Stimulated activated naive CD4-positive, alpha-beta T cell (primary cell): Measurements from ENCODE around the gene PLPPR1.
"Not testable (repeated sequence)": the region's sequence is repeated elsewhere in the genome, so short reads cannot be mapped to it uniquely, and the experiment has no call there.

Source experiments
- DNase-seq, 6 experiments: peaks; one replicate each; lab custom pipeline; 2025; lab: John Stamatoyannopoulos, UW

PLPPR1 gene

GRCh38 chr9:101291043-101291442 lies 262.5 kb downstream of the PLPPR1 start:
- DNase-seq: not testable (repeated sequence)

DNA sequence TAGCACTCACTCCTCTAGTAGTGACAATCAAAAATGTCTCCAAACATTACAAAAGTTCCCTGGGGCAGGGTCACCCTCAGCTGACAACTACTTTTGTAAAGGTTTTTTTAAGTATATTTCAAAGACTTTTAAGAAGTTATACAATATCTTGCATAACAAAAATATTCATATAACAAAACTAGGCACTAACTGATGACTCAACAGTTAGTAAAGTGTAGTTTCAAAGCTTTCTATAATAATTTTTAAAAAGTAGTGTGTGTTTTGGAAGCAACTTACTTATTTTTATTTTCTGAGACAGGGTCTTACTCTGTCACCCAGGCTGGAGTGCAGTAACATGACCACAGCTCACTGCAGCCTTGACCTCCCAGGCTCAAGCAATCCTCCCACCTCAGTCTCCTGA lies 271.4 kb downstream of the PLPPR1 start:
- no peak for DNase-seq

GRCh38 chr9:101307051-101307450 lies 278.5 kb downstream of the PLPPR1 start:
- DNase-seq: no peak

DNA sequence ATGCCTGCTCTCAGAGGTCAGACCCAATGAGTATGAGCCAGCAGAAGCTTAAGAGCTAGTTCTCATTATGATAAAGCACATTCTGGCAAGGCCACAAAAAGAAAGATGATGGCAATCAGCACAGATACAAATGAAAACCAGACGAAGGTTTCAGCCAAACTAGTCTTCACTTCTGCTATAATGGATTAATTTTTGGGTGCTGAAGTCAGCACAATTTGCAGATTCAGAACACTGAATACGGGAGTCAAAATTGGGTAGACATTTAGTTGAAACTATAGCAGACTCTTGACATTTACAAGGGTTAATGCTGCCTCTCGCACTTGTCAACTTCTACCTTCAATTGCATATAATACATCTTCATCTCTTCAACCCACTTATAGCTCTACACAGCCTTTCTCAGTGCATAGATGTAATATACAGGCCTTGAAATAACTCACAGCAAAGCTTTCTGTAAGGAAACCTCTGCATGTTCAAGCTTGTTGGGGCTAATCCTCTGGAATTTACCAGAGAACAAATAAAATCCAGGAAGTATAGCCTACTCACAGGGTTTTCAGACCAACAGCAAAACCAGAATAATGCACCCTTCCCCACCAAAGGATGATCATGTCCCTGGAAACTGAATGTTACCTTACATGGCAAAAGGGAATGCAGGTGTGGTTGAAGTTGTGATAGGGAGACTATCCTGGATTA lies 279.1 kb downstream of the PLPPR1 start:
- no peak for DNase-seq

GRCh38 chr9:101309139-101309538 lies 280.6 kb downstream of the PLPPR1 start:
- DNase-seq: no peak

- no peak for DNase-seq
Observed at GRCh38 chr9:101311191-101311590, 282.7 kb downstream of the PLPPR1 start.

DNA sequence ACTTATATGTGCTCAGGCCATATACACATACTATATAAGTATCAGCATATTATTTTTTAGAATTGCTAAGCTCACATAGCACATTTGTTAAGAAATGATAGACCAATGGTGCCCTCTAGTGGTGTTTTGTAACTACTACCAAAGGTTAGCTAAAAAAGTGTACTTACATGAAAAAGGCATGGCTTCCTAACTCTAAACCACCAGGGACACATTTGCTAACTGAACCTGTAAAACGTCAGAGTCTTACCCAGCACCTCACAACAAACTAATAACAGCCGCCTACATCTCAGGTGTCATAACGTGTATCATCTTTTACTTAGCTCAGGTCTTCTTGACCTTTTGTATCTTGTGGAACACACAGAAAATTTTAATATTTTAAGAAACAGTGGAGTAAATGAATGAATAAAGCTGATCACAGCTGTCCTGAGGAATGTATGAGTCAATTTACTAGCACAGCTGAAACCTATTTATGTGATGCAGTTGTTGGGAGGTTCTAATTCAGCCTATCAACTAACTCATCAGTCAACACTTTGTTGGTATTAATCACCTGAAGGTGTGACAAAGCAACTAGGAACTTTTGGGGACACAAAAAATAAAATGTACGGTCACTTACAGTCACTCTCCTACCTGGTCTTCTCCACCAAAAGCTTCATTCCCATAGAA lies 283.4 kb downstream of the PLPPR1 start:
- peak in 3 of 6 experiments; percentile 31 to 62 (median 59) for DNase-seq

GRCh38 chr9:101312661-101313060 lies 284.1 kb downstream of the PLPPR1 start:
- DNase-seq: no peak

DNA sequence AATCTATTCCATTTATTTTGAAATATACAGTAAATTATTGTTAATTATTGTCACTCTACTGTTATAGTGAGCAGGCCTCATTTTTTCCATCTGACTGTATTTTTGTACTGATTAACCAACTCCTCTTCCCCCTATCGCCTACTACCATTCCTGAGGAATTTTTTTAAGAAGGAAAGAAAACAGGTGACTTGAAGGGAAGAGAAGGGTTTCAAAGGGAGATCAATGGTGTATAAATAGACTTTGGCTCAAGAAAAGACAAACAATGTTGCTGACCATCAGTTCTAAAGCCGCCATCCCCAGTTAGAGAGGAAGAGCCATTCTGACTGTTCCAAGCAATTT lies 286.6 kb downstream of the PLPPR1 start:
- DNase-seq: no peak

GRCh38 chr9:101317735-101318134 lies 289.2 kb downstream of the PLPPR1 start:
- no peak for DNase-seq

GRCh38 chr9:101323129-101323528 lies 294.6 kb downstream of the PLPPR1 start:
- DNase-seq: no peak

- DNase-seq: no peak
Observed at GRCh38 chr9:101324245-101324804, 295.8 kb downstream of the PLPPR1 start.

GRCh38 chr9:101325053-101325452 lies 296.5 kb downstream of the PLPPR1 start:
- DNase-seq: no peak

DNA sequence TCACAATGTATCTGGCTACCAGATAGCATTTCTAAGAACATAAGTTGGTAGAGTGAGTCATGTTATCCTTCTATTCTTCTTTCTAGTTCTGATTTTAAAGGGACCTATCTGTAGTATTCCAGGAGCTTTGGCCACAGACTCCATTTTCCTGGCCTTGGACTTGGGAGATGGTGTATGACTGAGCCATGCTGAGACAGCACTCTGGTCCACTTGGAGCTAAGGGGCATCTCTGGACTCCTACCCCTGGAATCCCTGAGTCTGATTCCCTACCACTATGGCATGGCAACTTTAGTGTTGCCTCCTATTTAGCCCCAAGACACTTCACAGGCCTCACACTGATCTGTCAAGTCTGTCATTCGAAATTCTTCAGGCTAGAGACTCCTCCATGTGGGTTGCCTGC lies 297.5 kb downstream of the PLPPR1 start:
- DNase-seq: no peak

DNA sequence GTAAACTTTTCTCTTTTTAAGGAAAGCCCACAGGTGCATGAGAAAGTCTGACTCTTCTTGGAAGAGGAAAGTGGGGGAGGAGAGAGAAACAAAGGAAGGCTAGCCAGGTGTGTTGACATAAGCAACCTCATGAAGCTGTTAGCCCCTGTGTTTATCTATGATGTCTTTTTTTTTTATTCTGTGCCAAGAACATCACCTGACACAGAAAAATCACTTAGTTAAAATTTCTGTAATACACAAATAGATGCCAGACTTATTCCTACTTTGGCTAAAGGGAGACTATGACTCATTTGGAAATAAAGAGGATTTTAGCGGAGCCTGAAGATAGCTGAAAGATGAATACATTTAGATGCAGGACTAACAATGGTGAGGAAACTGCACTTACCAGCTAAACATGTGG lies 298.0 kb downstream of the PLPPR1 start:
- DNase-seq: no peak

GRCh38 chr9:101327422-101327909 lies 298.9 kb downstream of the PLPPR1 start:
- DNase-seq: not testable (repeated sequence)

DNA sequence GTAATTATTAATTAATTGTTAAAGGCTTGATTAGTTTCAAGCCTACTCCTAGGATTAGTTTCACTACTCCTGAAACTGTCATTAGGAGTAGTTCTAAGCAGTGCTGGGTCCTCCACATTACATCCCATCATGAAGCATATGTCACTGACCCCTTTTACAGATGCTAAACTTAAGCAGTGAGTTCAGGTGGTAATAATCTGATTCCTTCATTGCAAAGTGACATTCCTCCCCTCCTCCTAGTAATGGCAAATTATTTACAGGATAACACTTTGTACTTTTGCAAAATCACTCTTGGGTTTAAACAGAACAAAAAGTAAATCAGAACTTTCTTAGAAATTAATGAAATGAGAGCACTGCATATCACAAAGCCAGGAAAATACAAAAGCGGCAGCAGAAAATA lies 303.8 kb downstream of the PLPPR1 start:
- DNase-seq: no peak

GRCh38 chr9:101333490-101333889 lies 305.0 kb downstream of the PLPPR1 start:
- no peak for DNase-seq

GRCh38 chr9:101333926-101334702 lies 305.6 kb downstream of the PLPPR1 start:
- DNase-seq: no peak

- no peak for DNase-seq
Observed at GRCh38 chr9:101336091-101336490, 307.6 kb downstream of the PLPPR1 start.

DNA sequence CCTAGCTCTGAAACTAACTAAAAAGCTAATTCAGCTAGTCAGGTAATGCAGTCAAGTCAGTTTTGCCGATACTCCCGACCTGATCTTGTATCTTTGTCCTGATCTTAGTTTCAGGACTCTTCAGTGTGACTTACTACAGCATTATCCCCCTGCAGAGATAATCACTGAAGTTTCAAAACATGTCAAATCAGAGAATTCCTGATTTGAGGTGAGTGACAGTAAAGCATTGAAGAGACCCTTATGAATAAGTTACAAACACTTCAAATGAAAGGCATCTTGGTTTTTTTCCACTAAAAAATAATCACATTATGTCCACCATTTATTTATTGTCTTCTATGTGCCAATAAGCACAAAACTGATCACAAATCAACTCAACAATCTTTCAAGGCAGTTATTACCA lies 308.7 kb downstream of the PLPPR1 start:
- no peak for DNase-seq

- DNase-seq: no peak
Observed at GRCh38 chr9:101341958-101342357, 313.4 kb downstream of the PLPPR1 start.

- no peak for DNase-seq
Observed at GRCh38 chr9:101342595-101342994, 314.1 kb downstream of the PLPPR1 start.
